ENCODE data around the gene SSBP4.
A peak's percentile ranks its signal among the peaks of the same experiment; 100 is the strongest.
"Not testable (repeated sequence)": the region's sequence is repeated elsewhere in the genome, so short reads cannot be mapped to it uniquely, and the experiment has no call there.

The SSBP4 gene

GRCh38 chr19:18419195-18419698, at the start of gene SSBP4:
Gene SSBP4 (plus strand): TSS chr19:18419398. CDS start chr19:18419649, 251 bp downstream.
- ChIA-PET POLR2A (interaction anchor here (0.5 to 5.3 kb wide), 8 partner anchors 16 to 195 kb away, joined by 3 to 56 read pairs (median 5); partner anchors contain the start of genes JUND and LSM4), CTCF (interaction anchor here (0.6 to 1.1 kb wide), 3 partner anchors 30 to 559 kb away, joined by 3 read pairs; partner anchors contain the start of gene GDF15)
- TF ChIP-seq FOXM1 (IDR thresholded peaks at IDR 0.05; ENCODE audit: borderline replicate concordance) (peak; percentile 95), ZNF384 (IDR thresholded peaks at IDR 0.05) (no peak)
- DNase-seq (ENCODE audit: extremely low spot score) = peak; percentile 87

DNA sequence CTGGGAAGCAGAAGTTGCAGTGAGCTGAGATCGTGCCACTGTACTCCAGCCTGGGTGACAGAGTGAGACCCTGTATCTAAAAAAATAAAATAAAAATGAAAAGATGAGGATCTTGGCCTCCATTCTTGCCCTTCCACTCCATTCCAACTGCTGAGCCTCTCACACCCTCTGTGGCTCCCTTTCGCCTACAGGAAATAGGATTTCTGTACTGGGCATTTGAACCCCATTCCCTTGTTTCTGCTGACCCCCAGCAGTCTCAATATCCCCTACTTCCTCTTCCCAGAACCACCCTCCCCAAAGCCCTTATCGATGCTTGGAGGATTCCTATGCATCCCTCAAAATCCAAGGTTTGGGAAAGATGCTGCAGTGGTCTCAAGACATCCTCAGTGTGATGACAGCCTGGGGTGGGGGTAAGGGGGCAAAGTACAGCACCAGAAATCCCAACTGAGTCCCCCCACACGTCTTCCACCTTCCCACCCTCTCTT, 45.7 kb upstream of the SSBP4 start:
- no peak for TF ChIP-seq ARNT (IDR thresholded peaks at IDR 0.05)
- TF ChIP-seq LEF1 (IDR thresholded peaks at IDR 0.05; ENCODE audit: borderline replicate concordance) = no peak
- no peak for TF ChIP-seq FOXA1 (IDR thresholded peaks at IDR 0.05)
- no peak for TF ChIP-seq SP1 (IDR thresholded peaks at IDR 0.05)
- TF ChIP-seq FOXM1 (IDR thresholded peaks at IDR 0.05; ENCODE audit: borderline replicate concordance) = no peak
- no peak for TF ChIP-seq L3MBTL2 (conservative IDR thresholded peaks at IDR 0.05)
- TF ChIP-seq BHLHE40 (IDR thresholded peaks at IDR 0.05; ENCODE audit: borderline replicate concordance) = no peak
- no peak for TF ChIP-seq SUZ12 (IDR thresholded peaks at IDR 0.05)
- no peak for TF ChIP-seq HDGF (IDR thresholded peaks at IDR 0.05; ENCODE audit: borderline replicate concordance)
- TF ChIP-seq, protein P1, sequence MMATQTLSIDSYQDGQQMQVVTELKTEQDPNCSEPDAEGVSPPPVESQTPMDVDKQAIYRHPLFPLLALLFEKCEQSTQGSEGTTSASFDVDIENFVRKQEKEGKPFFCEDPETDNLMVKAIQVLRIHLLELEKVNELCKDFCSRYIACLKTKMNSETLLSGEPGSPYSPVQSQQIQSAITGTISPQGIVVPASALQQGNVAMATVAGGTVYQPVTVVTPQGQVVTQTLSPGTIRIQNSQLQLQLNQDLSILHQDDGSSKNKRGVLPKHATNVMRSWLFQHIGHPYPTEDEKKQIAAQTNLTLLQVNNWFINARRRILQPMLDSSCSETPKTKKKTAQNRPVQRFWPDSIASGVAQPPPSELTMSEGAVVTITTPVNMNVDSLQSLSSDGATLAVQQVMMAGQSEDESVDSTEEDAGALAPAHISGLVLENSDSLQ (IDR thresholded peaks at IDR 0.05) = no peak
- TF ChIP-seq FOXK2 (IDR thresholded peaks at IDR 0.05) = no peak
- TF ChIP-seq TARDBP (IDR thresholded peaks at IDR 0.05) = no peak
- no peak for TF ChIP-seq NFRKB (IDR thresholded peaks at IDR 0.05)
- no peak for DNase-seq (ENCODE audit: extremely low spot score)
- ChIA-PET CTCF (no interaction called here), POLR2A (interaction anchor here (0.8 to 1.3 kb wide), 2 partner anchors 9 to 94 kb away, joined by 4 to 6 read pairs; no protein-coding TSS in a partner anchor)

DNA sequence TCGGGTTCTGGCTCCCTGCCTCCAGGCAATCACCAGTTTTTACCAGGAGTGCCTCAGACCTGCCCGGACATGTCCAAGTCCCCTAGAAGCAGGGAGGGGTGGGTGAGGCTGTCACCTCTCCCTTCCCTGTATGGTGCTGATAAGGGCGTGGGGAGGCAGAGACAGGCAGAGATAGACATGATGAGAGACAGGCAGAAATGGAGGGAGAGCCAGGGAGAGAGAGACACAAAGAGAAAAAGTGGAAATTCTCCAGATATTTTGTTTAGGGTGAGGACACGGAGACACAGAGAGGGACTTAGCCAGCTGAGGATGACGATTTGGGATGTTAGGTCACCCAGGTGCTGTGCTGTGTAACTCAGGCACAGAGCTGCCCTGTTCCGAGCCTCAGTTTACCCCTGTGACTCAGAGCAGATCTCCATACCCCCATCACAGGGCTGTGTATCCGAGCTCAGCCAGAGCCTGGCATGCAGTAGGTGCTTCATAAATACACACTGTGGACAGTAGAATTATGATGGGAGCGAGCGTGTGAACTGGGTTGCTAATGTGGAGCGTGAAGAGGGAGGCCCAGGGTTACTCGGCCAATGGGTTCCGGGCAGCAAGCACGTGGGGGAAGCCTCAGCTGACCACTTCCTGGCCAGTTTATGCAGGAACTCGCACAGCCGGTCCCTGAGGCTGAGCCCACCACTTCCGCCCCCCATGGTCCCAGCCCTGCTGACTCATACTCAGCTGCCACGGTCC, 45.1 kb upstream of the SSBP4 start:
- POLR2A ChIA-PET = interaction anchor here (0.8 to 1.3 kb wide), 6 partner anchors 9 to 94 kb away, joined by 3 to 6 read pairs (median 4); partner anchors contain the start of gene JUND
- CTCF ChIA-PET = interaction anchor here (0.7 kb wide), 1 partner anchor 256 kb away, joined by 3 read pairs; no protein-coding TSS in a partner anchor
- TF ChIP-seq BHLHE40 (IDR thresholded peaks at IDR 0.05; ENCODE audit: borderline replicate concordance) = no peak
- peak; percentile 72 for TF ChIP-seq L3MBTL2 (conservative IDR thresholded peaks at IDR 0.05)
- 0 out of 2 replicates have a peak, but pooled peaks have one; percentile 44 for TF ChIP-seq HDGF (IDR thresholded peaks at IDR 0.05; ENCODE audit: borderline replicate concordance)
- TF ChIP-seq FOXA1 (IDR thresholded peaks at IDR 0.05) = no peak
- no peak for TF ChIP-seq ZNF384 (IDR thresholded peaks at IDR 0.05)
- DNase-seq (ENCODE audit: extremely low spot score) = peak; percentile 74

GRCh38 chr19:18377026-18377425, 42.2 kb upstream of the SSBP4 start:
- POLR2A ChIA-PET = no interaction called here
- DNase-seq (ENCODE audit: extremely low spot score) = no peak
- TF ChIP-seq BHLHE40 (IDR thresholded peaks at IDR 0.05; ENCODE audit: borderline replicate concordance) = no peak
- no peak for TF ChIP-seq FOXA1 (IDR thresholded peaks at IDR 0.05)
- no peak for TF ChIP-seq LEF1 (IDR thresholded peaks at IDR 0.05; ENCODE audit: borderline replicate concordance)
- no peak for TF ChIP-seq SP1 (IDR thresholded peaks at IDR 0.05)
- TF ChIP-seq CTBP1 (IDR thresholded peaks at IDR 0.05; ENCODE audit: borderline replicate concordance) = no peak
- no peak for TF ChIP-seq L3MBTL2 (conservative IDR thresholded peaks at IDR 0.05)
- TF ChIP-seq HDGF (IDR thresholded peaks at IDR 0.05; ENCODE audit: borderline replicate concordance) = no peak
- no peak for TF ChIP-seq FOXM1 (IDR thresholded peaks at IDR 0.05; ENCODE audit: borderline replicate concordance)
- no peak for TF ChIP-seq ARNT (IDR thresholded peaks at IDR 0.05)
- TF ChIP-seq ELF4 (IDR thresholded peaks at IDR 0.05) = no peak
- no peak for TF ChIP-seq FOXK2 (IDR thresholded peaks at IDR 0.05)
- no peak for TF ChIP-seq SUZ12 (IDR thresholded peaks at IDR 0.05)
- TF ChIP-seq, protein P1 (IDR thresholded peaks at IDR 0.05) = no peak
- CTCF ChIA-PET = no interaction called here

DNA sequence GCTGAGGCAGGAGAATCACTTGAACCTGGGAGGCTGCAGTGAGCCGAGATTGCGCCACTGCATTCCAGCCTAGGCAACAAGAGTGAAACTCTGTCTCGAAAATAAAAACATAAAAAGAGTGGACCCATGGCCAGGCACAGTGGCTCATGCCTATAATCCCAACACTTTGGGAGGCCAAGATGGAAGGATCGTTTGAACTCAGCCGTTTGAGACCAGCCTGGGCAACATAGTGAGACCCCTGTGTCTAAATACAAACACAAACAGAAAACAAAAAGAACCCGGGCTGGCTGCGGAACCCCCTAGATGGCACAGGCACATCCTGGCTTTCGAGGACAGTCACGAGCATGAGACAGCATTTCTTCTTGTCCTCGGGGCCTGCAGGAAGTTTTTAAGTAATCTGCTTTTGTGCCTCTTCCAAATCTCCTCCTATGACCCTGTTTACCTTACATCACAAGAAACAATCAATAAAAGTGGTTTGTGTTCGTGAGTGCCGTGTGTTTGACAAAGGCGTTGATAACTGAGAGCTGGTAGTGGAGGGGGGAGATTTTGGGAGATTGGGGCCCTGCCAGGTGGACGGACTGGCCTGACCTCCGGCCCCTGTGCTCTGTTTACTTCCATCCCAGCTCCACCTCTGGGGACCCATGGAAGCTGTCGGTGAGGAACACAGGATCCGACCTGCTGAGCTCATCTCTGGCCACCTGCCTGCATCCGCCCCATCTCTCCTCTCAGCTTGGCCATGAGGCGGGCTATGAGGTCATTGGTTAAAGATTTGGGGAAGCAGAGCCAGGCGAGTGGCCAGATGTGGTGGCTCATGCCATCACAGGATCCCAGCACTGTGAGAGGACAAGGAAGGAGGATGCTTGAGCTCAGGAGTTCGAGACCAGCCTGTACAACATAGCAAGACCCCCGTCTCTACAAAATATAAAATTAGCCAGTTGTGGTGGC, 39.1 kb upstream of the SSBP4 start:
- no peak for DNase-seq (ENCODE audit: extremely low spot score)
- ChIA-PET CTCF (interaction anchor here (0.6 to 1.2 kb wide), 3 partner anchors 30 to 1018 kb away, joined by 3 to 5 read pairs (median 3); no protein-coding TSS in a partner anchor), POLR2A (interaction anchor here (1.2 to 1.7 kb wide), 2 partner anchors 38 to 99 kb away, joined by 3 to 10 read pairs; partner anchors contain the start of gene JUND)
- TF ChIP-seq NFRKB (IDR thresholded peaks at IDR 0.05) = no peak

DNA sequence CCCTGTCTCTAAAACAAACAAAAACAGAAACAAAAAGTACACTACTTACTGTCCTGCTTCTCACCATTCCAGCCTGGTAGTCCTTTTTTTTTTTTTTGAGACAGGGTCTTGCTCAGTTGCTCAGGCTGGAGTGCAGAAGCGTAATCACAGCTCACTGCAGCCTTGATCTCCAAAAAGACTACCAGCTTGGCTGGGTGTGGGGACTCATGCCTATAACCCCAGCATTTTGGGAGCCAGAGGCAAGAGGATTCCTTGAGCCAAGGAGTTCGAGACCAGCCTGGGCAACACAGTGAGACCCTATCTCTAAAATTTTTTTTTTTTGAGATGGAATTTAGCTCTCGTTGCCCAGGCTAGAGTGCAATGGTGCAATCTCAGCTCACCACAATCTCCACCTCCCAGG, 38.4 kb upstream of the SSBP4 start:
- TF ChIP-seq NFRKB (IDR thresholded peaks at IDR 0.05) = no peak
- no peak for TF ChIP-seq ELF4 (IDR thresholded peaks at IDR 0.05)
- no peak for TF ChIP-seq HDGF (IDR thresholded peaks at IDR 0.05; ENCODE audit: borderline replicate concordance)
- no peak for TF ChIP-seq SUZ12 (IDR thresholded peaks at IDR 0.05)
- TF ChIP-seq ZNF384 (IDR thresholded peaks at IDR 0.05) = no peak
- no peak for TF ChIP-seq CTBP1 (IDR thresholded peaks at IDR 0.05; ENCODE audit: borderline replicate concordance)
- CTCF ChIA-PET = interaction anchor here (0.6 to 1.2 kb wide), 3 partner anchors 29 to 1019 kb away, joined by 3 to 5 read pairs (median 3); no protein-coding TSS in a partner anchor
- no peak for DNase-seq (ENCODE audit: extremely low spot score)
- POLR2A ChIA-PET = interaction anchor here (1.2 to 1.7 kb wide), 2 partner anchors 37 to 100 kb away, joined by 3 to 10 read pairs; partner anchors contain the start of gene JUND

DNA sequence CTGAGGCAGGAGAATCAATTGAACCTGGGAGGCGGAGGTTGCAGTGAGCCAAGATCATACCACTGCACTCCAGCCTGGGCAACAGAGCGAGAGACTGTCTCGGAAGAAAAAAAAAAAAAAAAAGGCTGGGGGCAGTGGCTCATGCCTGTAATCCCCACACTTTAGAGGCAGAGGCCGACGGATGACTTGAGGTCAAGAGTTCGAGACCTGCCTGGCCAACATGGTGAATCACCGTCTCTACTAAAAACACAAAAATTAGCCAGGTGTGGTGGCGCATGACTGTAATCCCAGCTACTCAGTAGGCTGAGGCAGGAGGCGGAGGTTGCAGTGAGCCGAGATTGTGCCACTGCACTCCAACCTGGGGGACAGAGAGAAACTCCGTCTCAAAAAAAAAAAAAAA, 35.6 kb upstream of the SSBP4 start:
- DNase-seq (ENCODE audit: extremely low spot score); POLR2A ChIA-PET; CTCF ChIA-PET: not testable (repeated sequence)

Measured in HEK293T (cell line).